Heart left ventricle (tissue), 13 donors: Measurements from ENCODE around the gene PDE3A.

Source experiments
- POLR2A ChIP-seq, 2 donors: fragments of 450-650 bp; IDR thresholded peaks; one replicate each; pipeline ENCODE4 v1.6.1; 2017; ENCODE audit warnings: antibody characterized with exemption in 2 of 2, mild to moderate bottlenecking in 2 of 2, moderate library complexity in 2 of 2
- TF ChIP-seq, protein P1 (sequence below), 12 donors: fragments of 200-600 bp; sonication (generic) in 4 of 12; IDR thresholded peaks; one replicate each; pipeline versions ENCODE4 v1.5.0 to v1.8.0; 2018 to 2022; ENCODE audit warnings: antibody characterized with exemption in 12 of 12, mild to moderate bottlenecking in 5 of 12
- donor health status: ischemic (EF 13 %, LVEDD 7.1; RV severe dilation, severe dysfunction).
- donor health status: DM: no; HTN: yes; CAD: no.
- donor health status: DM: no; HTN: no; CAD: no.
- donor health status: ischemic (EF 25% LVEDD 6.9; RV normal size, moderate dysfunction).
- donor health status: ischemic (EF 25% LVEDD 5.7; RV mildly dilated, moderate dysfunction).
- donor health status: ischemic (EF 35%, LVEDD 5.7; RV mildly dilated, moderate dysfunction).
- donor health status: nonischemic (EF 11% LVEDD 7.7; RV severe dilation, severe dysfunction).
- donor health status: DM: yes; HTN: yes; CAD: no.
- donor health status: PGD.
- donor health status: ischemic (EF 29% LVEDD 5.4; RV normal size, mild dysfunction).
- donor health status: nonischemic (EF 23%, LVEDD 6.1; RV moderate dilation, normal function).

DNA sequence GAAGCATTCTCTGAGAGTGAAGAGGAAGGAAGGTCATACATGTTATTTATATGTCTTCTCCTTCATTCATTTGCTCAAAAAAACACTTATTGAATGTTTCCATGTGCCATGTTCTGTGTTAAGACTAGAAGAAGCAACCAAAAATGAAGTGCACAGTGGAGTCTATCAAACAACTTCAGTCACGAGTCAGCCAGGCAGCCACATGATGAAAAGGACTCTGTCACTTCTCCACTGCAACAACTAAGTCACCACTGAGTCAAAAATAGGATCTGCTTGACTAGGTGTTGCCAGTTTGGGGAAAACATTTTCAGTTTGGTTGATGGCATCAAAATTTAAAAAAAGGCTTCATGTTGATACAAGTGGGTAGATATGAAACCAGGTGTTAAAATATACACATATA is 142.5 kb downstream of the PDE3A start:
- TF ChIP-seq, protein P1, sequence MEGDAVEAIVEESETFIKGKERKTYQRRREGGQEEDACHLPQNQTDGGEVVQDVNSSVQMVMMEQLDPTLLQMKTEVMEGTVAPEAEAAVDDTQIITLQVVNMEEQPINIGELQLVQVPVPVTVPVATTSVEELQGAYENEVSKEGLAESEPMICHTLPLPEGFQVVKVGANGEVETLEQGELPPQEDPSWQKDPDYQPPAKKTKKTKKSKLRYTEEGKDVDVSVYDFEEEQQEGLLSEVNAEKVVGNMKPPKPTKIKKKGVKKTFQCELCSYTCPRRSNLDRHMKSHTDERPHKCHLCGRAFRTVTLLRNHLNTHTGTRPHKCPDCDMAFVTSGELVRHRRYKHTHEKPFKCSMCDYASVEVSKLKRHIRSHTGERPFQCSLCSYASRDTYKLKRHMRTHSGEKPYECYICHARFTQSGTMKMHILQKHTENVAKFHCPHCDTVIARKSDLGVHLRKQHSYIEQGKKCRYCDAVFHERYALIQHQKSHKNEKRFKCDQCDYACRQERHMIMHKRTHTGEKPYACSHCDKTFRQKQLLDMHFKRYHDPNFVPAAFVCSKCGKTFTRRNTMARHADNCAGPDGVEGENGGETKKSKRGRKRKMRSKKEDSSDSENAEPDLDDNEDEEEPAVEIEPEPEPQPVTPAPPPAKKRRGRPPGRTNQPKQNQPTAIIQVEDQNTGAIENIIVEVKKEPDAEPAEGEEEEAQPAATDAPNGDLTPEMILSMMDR (IDR thresholded peaks at IDR 0.05), result no peak
- no peak for TF ChIP-seq POLR2A (IDR thresholded peaks at IDR 0.05)
